ENCODE data around the gene TRAK1. TPM values are rescaled to one million over a fixed set of nuclear protein-coding genes. Genes with fewer than 3 reads are reported as not detected.
A peak's percentile ranks its signal among the peaks of the same experiment; 100 is the strongest.

The TRAK1 gene
- total RNA-seq, 6 experiments from 2014 or later, result 50.6 to 54.3 (median 52.3) TPM

DNA sequence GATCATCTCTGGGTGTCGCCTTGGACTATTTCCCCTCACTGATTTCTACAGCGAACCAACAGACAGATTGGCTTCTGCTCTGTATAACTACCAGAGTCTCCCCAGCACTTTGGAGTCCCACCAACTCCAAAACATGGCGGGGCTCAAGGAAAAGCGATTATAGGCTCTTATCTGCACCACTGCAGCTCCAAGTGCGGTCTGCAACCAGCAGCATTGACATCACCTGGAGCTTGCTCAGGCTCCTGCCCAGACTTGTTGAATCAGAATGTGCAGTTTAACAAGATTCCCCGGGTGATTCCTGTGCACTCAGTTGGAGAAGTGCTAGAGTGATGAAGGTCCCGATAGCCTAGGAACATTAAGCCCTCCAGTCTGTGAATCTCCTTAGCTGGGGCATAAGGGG is 165.8 kb downstream of the TRAK1 start:
- no peak overlapping the region for H3K4me3 Mint-ChIP-seq
- no peaks in the 10 kb centered on the region for H3K9me3 Mint-ChIP-seq
- DNase-seq, result no peak

DNA sequence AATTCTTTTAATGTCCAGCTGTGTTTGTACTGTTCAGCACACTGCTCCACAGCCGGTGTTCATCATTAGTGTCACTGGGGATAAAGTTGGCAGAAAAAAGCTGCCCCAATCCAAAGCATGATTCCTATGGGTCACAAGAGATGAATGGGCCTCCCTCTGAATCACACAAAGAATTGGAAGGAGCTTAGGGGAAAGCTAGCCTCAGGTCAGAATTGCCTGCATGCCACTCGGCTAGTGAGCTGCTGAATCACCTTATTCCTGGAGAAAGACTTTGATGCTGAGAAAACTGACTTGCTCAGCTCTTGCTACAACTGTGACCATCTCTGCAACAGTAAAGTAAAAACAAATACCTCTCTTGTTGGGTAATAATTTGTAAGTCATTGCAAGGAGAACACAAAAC is 171.4 kb downstream of the TRAK1 start:
- Mint-ChIP-seq H3K4me1 (ENCODE audit: low read depth) (peaks cover 21% of the 10 kb centered on the region), H3K9me3 (no peaks in the 10 kb centered on the region), H3K27ac (peak overlapping the region; percentile 56), H3K27me3 (ENCODE audit: insufficient read depth) (peaks cover 43% of the 10 kb centered on the region), H3K36me3 (ENCODE audit: low read depth) (no peaks in the 10 kb centered on the region), H3K4me3 (no peak overlapping the region; the same call in 1 of the 2 replicates)
- TF ChIP-seq, protein P1, sequence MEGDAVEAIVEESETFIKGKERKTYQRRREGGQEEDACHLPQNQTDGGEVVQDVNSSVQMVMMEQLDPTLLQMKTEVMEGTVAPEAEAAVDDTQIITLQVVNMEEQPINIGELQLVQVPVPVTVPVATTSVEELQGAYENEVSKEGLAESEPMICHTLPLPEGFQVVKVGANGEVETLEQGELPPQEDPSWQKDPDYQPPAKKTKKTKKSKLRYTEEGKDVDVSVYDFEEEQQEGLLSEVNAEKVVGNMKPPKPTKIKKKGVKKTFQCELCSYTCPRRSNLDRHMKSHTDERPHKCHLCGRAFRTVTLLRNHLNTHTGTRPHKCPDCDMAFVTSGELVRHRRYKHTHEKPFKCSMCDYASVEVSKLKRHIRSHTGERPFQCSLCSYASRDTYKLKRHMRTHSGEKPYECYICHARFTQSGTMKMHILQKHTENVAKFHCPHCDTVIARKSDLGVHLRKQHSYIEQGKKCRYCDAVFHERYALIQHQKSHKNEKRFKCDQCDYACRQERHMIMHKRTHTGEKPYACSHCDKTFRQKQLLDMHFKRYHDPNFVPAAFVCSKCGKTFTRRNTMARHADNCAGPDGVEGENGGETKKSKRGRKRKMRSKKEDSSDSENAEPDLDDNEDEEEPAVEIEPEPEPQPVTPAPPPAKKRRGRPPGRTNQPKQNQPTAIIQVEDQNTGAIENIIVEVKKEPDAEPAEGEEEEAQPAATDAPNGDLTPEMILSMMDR (IDR thresholded peaks at IDR 0.05), result no peak
- DNase-seq, result peak; percentile 96

More for the DNA sequence above, 165.8 kb downstream of the TRAK1 start:
- peaks cover 45% of the 10 kb centered on the region for H3K4me1 Mint-ChIP-seq (ENCODE audit: low read depth)
- TF ChIP-seq, protein P1 (IDR thresholded peaks at IDR 0.05), result no peak
- peaks cover 16% of the 10 kb centered on the region for H3K27me3 Mint-ChIP-seq (ENCODE audit: insufficient read depth)
- H3K27ac Mint-ChIP-seq, result no peak overlapping the region
- H3K36me3 Mint-ChIP-seq (ENCODE audit: low read depth), result no peaks in the 10 kb centered on the region

DNA sequence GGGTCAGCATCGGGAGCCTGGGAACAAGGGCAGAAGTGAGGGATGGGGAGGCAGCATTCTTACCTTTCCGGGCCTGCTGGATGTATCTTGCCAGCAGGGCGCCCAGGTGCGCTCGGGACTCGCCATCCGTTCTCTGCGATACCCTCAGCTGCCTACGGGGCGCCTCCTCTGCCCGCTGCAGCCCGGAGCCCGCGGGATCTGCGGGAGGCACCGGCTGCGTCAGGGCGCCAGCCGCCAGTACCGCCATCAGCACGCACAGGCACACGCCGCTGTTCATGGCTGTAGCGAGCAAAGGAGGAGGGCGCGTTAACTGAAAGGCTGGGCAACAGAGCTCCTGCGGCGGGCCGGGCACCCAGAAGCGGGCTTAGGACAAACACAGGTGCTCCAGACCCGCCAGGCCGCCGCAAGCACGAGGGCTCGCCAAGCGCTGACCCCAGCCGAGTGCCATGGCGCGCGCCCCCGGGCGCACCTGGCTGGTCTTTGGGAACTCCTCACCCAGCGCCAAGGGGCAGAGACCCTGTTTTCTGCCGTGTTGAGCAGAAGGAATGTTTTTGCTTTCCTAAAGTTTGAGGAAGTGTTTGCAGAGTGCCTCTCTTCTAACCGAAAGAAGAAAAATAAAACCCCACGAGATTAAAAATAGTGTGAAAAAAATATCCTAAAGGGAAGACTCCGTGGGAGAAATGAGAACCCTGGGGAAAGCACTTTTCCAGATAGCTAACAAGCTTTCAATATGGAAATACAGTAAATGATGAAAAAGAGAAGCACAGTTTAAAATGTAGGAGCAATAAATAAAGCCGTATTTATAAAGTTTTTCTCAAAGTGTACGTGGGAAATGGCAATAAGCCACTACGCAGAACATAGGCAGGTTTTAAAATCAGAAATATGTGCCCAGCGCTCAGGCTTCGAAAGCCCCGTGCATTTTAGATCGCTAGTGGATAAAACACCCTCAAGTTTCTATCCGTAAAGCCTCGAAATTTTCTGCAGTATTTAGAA is 172.5 kb downstream of the TRAK1 start:
- Mint-ChIP-seq H3K27ac (no peak overlapping the region), H3K27me3 (ENCODE audit: insufficient read depth) (peaks cover 46% of the 10 kb centered on the region), H3K9me3 (no peaks in the 10 kb centered on the region), H3K4me1 (ENCODE audit: low read depth) (peaks cover 21% of the 10 kb centered on the region), H3K36me3 (ENCODE audit: low read depth) (no peaks in the 10 kb centered on the region), H3K4me3 (no peak overlapping the region; the same call in 1 of the 2 replicates)
- TF ChIP-seq, protein P1 (IDR thresholded peaks at IDR 0.05), result no peak
- DNase-seq, result no peak

DNA sequence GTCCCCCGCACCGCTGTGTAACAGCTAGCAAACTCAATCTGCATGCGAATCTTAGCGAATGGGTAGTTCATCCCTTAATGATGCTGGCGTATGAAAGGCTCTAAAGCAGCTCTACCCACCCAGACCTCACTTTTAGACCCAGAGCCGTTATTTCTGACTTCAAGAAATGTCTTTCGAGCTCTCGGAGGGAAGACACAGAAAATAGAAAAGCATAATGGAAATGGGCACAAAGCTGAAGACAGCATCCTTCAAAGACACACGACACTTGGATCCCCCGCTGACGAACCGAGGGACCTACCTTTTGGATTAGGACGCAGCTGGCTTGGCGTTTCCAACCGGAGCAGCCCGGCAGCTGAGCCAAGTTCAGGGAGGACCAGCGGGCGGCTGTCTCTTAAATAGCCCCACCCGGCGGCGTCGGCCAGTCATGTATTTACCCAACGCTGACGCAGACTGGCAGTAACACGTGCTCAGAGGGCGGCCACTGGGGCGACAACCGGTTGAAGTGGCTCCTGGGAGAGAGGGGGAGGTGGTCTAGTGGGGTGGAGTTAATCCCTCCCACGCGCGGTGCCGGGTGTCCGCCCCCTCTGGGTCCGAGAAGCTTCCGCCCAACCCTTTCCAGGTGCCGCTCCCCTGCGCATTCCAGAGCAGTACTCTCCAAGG is 173.4 kb downstream of the TRAK1 start:
- H3K36me3 Mint-ChIP-seq (ENCODE audit: low read depth), result no peaks in the 10 kb centered on the region
- no peak overlapping the region for H3K27ac Mint-ChIP-seq
- TF ChIP-seq, protein P1 (IDR thresholded peaks at IDR 0.05), result no peak
- peaks cover 21% of the 10 kb centered on the region for H3K4me1 Mint-ChIP-seq (ENCODE audit: low read depth)
- H3K9me3 Mint-ChIP-seq, result no peaks in the 10 kb centered on the region
- H3K4me3 Mint-ChIP-seq, result no peak overlapping the region
- H3K27me3 Mint-ChIP-seq (ENCODE audit: insufficient read depth), result peaks cover 52% of the 10 kb centered on the region
- DNase-seq, result no peak

DNA sequence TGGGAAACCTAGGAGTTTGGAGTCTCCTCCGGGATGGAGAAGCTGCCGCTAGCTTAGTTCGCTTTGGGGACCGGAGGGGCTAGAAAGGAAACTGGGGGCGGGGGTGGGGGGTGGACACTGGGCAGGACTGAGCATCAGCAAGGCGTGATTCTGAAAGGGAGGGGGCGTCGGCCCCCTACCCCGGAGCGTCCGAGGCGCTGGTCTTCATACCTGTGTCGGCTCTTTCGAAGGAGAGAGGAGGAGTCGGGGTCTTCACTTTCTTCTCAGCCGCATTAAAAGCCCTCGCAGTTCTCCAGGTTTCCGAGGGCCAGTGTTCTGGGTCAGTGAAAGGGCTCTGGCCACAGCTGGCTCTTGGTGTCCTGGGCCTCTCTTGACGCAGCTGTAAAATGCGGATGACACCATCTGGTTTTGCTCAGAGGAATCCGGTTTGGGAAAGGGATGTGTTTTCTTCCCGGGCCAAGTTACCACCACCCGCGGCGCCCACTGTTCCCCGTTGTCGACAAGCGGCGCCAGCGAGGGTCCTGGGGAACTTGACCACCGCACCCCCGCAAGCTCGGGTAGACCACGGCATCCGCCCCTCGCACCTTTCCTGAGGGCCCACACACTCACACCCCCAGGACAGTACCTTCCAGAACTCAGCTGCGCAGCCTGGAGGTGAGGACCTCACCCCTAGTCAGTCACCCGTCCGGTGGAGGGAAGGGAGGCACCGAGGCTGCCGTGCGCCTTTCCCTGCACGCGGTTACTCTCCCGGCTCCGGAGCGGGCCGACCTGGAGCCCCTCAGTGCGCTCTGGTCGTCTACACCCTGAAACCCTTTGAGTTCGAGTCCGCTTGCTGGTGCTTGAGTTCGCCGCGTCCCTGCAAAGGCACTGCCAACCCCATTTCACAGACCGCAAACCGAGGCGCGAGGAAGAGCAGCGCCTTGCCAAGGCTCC is 174.2 kb downstream of the TRAK1 start:
- peaks cover 21% of the 10 kb centered on the region for H3K4me1 Mint-ChIP-seq (ENCODE audit: low read depth)
- peaks cover 51% of the 10 kb centered on the region for H3K27me3 Mint-ChIP-seq (ENCODE audit: insufficient read depth)
- DNase-seq, result no peak
- TF ChIP-seq, protein P1 (IDR thresholded peaks at IDR 0.05), result no peak
- no peak overlapping the region for H3K27ac Mint-ChIP-seq
- no peaks in the 10 kb centered on the region for H3K36me3 Mint-ChIP-seq (ENCODE audit: low read depth)
- no peak overlapping the region for H3K4me3 Mint-ChIP-seq
- H3K9me3 Mint-ChIP-seq, result no peaks in the 10 kb centered on the region

All from HFFc6 (cell line).